GM15510 (cell line): ENCODE results near the gene CERCAM.

Source experiments
- POLR2A ChIP-seq: IDR thresholded peaks from 3 replicates; pipeline ENCODE4 v1.6.1; 2011; ENCODE audit warnings: borderline replicate concordance; ENCODE audit not compliant: insufficient read length; ENCODE audit errors: extremely low read depth

Gene CERCAM, protein sequence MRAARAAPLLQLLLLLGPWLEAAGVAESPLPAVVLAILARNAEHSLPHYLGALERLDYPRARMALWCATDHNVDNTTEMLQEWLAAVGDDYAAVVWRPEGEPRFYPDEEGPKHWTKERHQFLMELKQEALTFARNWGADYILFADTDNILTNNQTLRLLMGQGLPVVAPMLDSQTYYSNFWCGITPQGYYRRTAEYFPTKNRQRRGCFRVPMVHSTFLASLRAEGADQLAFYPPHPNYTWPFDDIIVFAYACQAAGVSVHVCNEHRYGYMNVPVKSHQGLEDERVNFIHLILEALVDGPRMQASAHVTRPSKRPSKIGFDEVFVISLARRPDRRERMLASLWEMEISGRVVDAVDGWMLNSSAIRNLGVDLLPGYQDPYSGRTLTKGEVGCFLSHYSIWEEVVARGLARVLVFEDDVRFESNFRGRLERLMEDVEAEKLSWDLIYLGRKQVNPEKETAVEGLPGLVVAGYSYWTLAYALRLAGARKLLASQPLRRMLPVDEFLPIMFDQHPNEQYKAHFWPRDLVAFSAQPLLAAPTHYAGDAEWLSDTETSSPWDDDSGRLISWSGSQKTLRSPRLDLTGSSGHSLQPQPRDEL

GRCh38 chr9:128420651-128421481, at the start of gene CERCAM:
Gene CERCAM, plus strand, starts transcription at chr9:128420857. Its CDS starts 21 bp downstream, at chr9:128420878.
- TF ChIP-seq POLR2A, result no peak

GRCh38 chr9:128371630-128372117, 49.0 kb upstream of the CERCAM start:
- TF ChIP-seq POLR2A, result no peak

- no peak for TF ChIP-seq POLR2A
These were observed 48.4 kb upstream of the CERCAM start for GRCh38 chr9:128372188-128372641.

GRCh38 chr9:128372784-128373183, 47.9 kb upstream of the CERCAM start:
- no peak for TF ChIP-seq POLR2A

GRCh38 chr9:128374221-128374675, 46.4 kb upstream of the CERCAM start:
- no peak for TF ChIP-seq POLR2A

DNA sequence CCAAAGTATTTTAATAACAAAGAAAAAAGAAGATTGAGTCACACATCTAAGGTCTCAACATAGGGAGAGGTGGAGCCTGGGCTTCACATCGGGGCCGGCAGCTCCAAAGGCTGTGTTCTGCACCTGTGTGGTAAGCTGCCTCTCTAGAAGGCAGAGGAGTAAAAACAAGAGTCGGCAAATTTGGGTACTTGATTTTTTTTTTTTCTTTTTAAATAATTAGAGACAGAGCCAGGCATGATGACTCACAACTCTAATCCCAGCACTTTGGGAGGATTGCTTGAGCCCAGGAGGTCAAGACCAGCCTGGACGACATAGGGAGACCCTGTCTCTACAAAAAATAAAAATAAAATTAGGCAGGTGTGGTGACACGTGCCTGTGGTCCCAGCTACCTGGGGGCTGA, 44.8 kb upstream of the CERCAM start:
- TF ChIP-seq POLR2A, result no peak

GRCh38 chr9:128382261-128382660, 38.4 kb upstream of the CERCAM start:
- no peak for TF ChIP-seq POLR2A

DNA sequence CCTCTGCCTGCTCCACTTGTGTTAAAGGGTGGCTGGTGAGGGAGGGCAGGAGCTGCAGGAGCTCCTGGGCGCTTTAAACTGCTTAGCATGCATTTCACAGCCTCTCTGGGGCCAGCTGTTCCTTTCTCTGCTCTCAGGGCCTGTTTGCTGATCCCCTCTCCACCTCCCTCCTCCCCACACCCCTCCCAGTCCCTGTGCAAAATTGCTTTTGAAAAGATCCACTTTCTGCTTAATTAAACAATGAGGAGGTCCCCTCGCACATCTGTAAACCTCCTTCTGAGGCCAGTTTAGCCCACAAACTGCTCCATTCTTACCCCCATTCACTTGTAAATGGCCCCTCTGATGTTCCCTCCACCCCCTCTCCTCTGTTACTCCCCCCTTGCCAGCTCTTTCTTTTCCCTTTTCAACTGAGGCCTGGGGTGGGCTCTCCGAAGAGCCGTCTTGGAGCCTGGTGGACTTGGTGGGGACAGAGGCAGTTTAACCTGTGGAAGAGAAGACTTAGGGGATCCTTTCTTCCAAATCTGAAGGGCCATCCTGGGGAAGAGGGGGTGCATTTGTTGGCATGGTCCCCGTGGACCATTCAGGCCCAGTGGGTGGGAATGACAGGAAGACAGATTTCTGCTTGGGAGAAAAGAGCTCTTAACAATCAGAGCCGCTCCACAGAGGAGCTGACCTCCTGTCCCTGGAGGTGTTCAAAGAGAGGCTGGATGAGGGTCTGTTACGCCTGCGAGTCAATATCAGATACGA, 37.5 kb upstream of the CERCAM start:
- TF ChIP-seq POLR2A, result no peak

GRCh38 chr9:128383791-128384190, 36.9 kb upstream of the CERCAM start:
- no peak for TF ChIP-seq POLR2A

- no peak for TF ChIP-seq POLR2A
These were observed 35.7 kb upstream of the CERCAM start for GRCh38 chr9:128384801-128385495.

DNA sequence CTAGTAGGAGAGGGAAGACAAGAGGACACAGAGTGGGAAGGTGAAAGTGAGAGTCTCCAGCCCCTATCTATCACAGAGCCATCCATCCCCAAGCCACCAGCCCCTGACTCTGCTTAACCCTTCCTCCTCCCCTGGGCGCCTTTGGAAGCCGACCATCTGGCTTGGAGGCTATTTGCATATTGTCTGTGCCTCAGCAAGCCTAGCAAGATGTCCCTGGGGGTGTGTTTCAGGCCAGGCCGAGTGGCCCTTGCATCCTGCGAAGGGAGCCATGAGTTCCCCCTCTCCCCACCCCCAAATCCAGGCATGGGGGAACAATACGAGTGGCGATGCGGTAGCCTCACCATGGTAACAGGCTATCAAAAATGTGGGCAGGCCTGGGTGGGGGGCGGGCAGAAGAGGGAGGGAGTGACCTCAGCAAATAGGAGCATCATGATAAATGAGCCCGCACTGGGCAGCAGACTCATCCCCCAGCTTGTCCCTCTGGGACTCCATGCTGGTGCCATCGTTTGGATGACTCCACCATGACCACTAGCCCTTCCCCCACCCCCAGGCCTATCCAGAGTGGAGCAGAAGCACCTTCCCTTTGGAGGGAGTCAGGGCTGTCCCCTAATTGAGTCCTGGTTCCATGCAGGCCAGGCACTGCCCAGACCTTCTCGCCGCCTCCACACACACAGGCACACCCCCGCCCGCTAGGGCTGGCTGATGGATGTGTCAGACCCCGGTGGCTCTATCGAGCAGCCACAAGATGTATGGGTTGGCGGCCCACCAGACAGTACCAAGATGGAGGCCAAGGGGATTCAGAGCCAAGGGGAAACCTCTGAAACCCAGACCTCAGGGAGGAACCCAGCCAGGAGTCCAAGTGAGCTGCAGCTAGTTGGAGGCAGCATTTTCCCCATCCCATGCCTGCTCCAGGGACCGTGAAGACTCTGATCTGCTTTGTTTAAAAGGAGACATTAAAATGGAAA, 34.9 kb upstream of the CERCAM start:
- TF ChIP-seq POLR2A, result no peak

- TF ChIP-seq POLR2A, result no peak
These were observed 32.5 kb upstream of the CERCAM start for GRCh38 chr9:128388150-128388549.
